Right lobe of liver (tissue), 4 donors: ENCODE measurements around the gene CAPN7.

Experiments
- POLR2A ChIP-seq: fragments of 450-650 bp; IDR thresholded peaks from one replicate; pipeline ENCODE4 v1.6.1; 2017; ENCODE audit warnings: antibody characterized with exemption, mild to moderate bottlenecking
- TF ChIP-seq, protein P1 (sequence below), 4 donors: fragments of 200-600 bp in 3 of 4; fragments of 450-650 bp in 1 of 4; IDR thresholded peaks; one replicate each; pipeline versions ENCODE4 v1.5.1 to v1.8.0; 2016 to 2022; ENCODE audit warnings: antibody characterized with exemption in 4 of 4, mild to moderate bottlenecking in 2 of 4
- donor health status: DM: no; HTN: no; CAD: no.
- donor health status: DM: no; HTN: no; CAD: no.
- donor health status: DM: no; HTN: yes; CAD: no.

DNA sequence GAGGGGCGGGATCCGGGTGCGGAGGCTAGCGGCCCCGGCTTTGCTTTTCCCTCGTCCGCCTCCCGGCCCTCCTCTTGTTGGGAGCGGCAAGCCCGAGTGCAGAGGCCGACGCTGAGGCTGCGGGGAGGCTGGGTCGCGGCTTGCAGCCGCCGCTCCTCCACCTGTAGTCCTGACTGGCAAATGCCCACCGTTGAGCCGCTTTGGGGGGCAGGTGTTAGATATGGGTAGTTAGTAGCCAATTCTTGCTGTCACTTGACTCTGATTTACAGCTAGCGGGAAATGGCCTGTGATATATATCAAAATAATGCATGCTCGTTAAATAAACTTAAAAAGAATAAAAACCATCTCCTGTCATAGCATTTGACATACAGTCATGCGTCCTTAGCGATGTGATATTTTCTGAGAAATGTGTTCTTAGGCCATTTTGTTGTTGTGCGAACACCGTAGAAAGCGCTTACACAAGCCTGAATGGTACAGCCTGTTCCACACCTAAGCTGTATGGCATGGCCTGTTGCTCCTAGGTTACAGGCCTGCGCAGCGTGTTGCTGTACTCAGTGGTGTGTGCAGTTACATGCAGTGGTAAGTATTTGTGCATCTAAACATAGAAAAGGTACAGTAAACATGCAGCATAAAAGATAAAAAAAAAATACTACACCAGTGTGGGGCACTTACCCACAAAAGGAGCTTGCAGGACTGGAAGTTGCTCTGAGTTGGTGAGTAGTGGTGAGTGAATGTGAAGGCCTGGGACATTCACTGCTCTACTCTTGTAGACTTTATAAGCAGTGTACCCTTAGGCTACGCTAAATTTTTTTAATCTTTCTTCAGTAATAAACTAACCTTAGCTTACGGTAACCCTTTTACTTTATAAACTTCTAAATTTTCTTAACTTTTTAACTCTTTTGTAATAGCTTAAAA, 873 bp downstream of the CAPN7 start:
- TF ChIP-seq, protein P1, sequence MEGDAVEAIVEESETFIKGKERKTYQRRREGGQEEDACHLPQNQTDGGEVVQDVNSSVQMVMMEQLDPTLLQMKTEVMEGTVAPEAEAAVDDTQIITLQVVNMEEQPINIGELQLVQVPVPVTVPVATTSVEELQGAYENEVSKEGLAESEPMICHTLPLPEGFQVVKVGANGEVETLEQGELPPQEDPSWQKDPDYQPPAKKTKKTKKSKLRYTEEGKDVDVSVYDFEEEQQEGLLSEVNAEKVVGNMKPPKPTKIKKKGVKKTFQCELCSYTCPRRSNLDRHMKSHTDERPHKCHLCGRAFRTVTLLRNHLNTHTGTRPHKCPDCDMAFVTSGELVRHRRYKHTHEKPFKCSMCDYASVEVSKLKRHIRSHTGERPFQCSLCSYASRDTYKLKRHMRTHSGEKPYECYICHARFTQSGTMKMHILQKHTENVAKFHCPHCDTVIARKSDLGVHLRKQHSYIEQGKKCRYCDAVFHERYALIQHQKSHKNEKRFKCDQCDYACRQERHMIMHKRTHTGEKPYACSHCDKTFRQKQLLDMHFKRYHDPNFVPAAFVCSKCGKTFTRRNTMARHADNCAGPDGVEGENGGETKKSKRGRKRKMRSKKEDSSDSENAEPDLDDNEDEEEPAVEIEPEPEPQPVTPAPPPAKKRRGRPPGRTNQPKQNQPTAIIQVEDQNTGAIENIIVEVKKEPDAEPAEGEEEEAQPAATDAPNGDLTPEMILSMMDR (IDR thresholded peaks at IDR 0.05) = no peak
- TF ChIP-seq POLR2A = no peak
